ENCODE measurements around the gene TTC9B.

GRCh38 chr19:40261631-40262030, 43.4 kb upstream of the TTC9B start:
- TF ChIP-seq CTCF (IDR thresholded peaks at IDR 0.05 in 4 of 5, conservative IDR thresholded peaks at IDR 0.05 in 1 of 5) (no peak), POLR2A (IDR thresholded peaks at IDR 0.05) (no peak)

Measured in gastrocnemius medialis (tissue), 4 donors.